Fibroblast of lung (primary cell): ENCODE data around the gene WDR59. TPM values are rescaled to one million over a fixed set of nuclear protein-coding genes. Genes with fewer than 3 reads are reported as not detected.
"Not testable (repeated sequence)": the region's sequence is repeated elsewhere in the genome, so short reads cannot be mapped to it uniquely, and the experiment has no call there.

Experiments
- DNase-seq, 2 donors: peaks; one replicate each; pipeline versions ENCODE4 v3.0.0 to v3.0.0-alpha.2; 2010; ENCODE audit warnings: low read depth in 2 of 2
- H2AFZ ChIP-seq: 2 replicates; pipeline ENCODE4 v1.5.1; 2012; ENCODE audit warnings: low read length, control low read depth, inconsistent platforms
- H3K27ac ChIP-seq: 2 replicates; pipeline ENCODE4 v1.5.1; 2011; ENCODE audit warnings: low read length, control low read depth; ENCODE audit not compliant: insufficient read depth
- H3K27me3 ChIP-seq: 2 replicates; pipeline ENCODE4 v1.5.1; 2011; ENCODE audit warnings: mild to moderate bottlenecking, low read length; ENCODE audit not compliant: control insufficient read depth, insufficient read depth
- H3K36me3 ChIP-seq: 2 replicates; pipeline ENCODE4 v1.5.1; 2011; ENCODE audit warnings: low read length; ENCODE audit not compliant: control insufficient read depth, insufficient read depth
- H3K4me1 ChIP-seq: 2 replicates; pipeline ENCODE4 v1.5.1; 2011; ENCODE audit warnings: low read length; ENCODE audit not compliant: control insufficient read depth, insufficient read depth; ENCODE audit errors: extremely low read depth
- H3K4me2 ChIP-seq: 2 replicates; pipeline ENCODE4 v1.5.1; 2011; ENCODE audit warnings: low read length, control low read depth; ENCODE audit not compliant: insufficient read depth; ENCODE audit errors: extremely low read depth
- H3K4me3 ChIP-seq, 4 experiments: fragments of 200-600 bp in 1 of 4; sonication (generic) in 1 of 4; replicated peaks in 1 of 4; 2 replicates each; pipeline ENCODE4 v1.5.1; 2011 to 2016; ENCODE audit warnings: low read length in 4 of 4, low read depth in 3 of 4, mild to moderate bottlenecking in 3 of 4, control low read depth in 2 of 4, inconsistent platforms in 1 of 4, mixed read lengths in 1 of 4; ENCODE audit not compliant: insufficient read depth in 1 of 4; ENCODE audit errors: control extremely low read depth in 1 of 4
- H3K79me2 ChIP-seq: 2 replicates; pipeline ENCODE4 v1.5.1; 2012; ENCODE audit warnings: mild to moderate bottlenecking, low read length, inconsistent platforms; ENCODE audit not compliant: control insufficient read depth, insufficient read depth
- H3K9ac ChIP-seq: 2 replicates; pipeline ENCODE4 v1.5.1; 2011; ENCODE audit warnings: mild to moderate bottlenecking, low read length, control low read depth; ENCODE audit not compliant: insufficient read depth
- H3K9me3 ChIP-seq: 2 replicates; pipeline ENCODE4 v1.5.1; 2012; ENCODE audit warnings: low read depth, low read length; ENCODE audit not compliant: control insufficient read depth, insufficient read depth
- H4K20me1 ChIP-seq: 2 replicates; pipeline ENCODE4 v1.5.1; 2011; ENCODE audit warnings: low read length; ENCODE audit not compliant: control insufficient read depth, insufficient read depth; ENCODE audit errors: extremely low read depth
- EZH2 ChIP-seq: IDR thresholded peaks from 2 replicates; pipeline ENCODE4 v1.5.1; 2012; ENCODE audit warnings: low read length, control low read depth, mild to moderate bottlenecking; ENCODE audit errors: missing control alignments
- polyA plus RNA-seq, 2 donors: library from polyadenylated mRNA; depleted of rRNA in 1 of 2; stranded (reverse) in 1 of 2; unstranded in 1 of 2; fragments of >200 nt; gene quantifications; 2 replicates each; pipeline ENCODE4 v1.2.1, GENCODE V29; 2011 to 2012; ENCODE audit warnings: missing spikeins in 1 of 2
- total RNA-seq: library from RNA; depleted of rRNA; stranded (reverse); fragments of >200 nt; gene quantifications from 2 replicates; pipeline ENCODE4 v1.2.1, GENCODE V29; 2014
- TF ChIP-seq, protein P1 (sequence below), 2 donors: IDR thresholded peaks in 1 of 2; conservative IDR thresholded peaks in 1 of 2; 1 replicate in 1 of 2; 2 replicates in 1 of 2; pipeline ENCODE4 v1.5.1; 2011 to 2012; ENCODE audit warnings: low read length in 2 of 2, control low read depth in 1 of 2, inconsistent platforms in 1 of 2, low read depth in 1 of 2, mild to moderate bottlenecking in 1 of 2

The WDR59 gene
- total and polyA plus RNA-seq, 2 donors (not counting 1 experiment from before 2014, with no cell fraction given), result 16.0 to 30.2 TPM

DNA sequence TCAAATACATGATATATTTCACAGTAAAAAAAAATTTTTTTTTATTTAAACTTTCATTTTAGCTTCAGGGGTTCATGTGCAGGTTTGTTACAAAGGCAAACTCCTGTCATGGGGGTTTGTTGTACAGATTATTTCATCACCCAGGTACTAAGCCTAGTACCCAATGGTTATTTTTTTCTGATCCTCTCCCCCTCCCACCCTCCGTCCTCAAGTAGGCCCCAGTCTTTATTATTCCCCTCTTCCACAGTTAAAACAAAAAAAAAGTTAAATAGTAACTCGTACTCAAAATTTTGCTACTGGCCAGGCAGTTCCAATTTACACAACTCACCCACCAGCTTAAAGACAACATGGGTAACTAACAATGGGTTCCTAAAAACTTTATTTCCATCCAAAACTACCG is 63.9 kb downstream of the WDR59 start:
- Histone ChIP-seq H3K36me3 (no peaks in the 10 kb centered on the region), H3K4me1 (no peaks in the 10 kb centered on the region), H3K4me3 (no peak overlapping the region), H4K20me1 (no peaks in the 10 kb centered on the region), H3K79me2 (no peaks in the 10 kb centered on the region), H3K4me2 (no peak overlapping the region), H3K9me3 (no peaks in the 10 kb centered on the region), H3K27me3 (no peaks in the 10 kb centered on the region), H3K27ac (no peak overlapping the region), H2AFZ (no peak overlapping the region), H3K9ac (no peak overlapping the region)
- no peak for DNase-seq
- no peak for TF ChIP-seq EZH2

DNA sequence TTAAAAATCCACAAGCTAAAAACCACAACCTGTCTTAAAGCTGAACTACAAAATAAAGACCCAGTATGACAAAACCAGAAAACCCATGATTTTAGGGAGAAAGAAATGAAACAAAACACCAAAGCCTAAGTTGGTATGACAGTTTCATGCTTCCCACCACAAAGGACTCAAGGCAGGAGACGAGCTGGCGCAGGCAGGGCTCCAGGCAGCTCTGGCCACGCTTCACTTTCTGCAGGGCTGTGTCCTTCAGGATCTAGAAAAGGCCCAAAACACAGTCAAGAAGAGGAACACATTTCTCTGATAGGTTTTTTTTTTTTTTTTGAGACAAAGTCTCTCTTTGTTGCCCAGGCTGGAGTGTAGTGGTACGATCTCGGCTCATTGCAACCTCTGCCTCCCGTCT is 75.3 kb downstream of the WDR59 start:
- no peak overlapping the region for H2AFZ ChIP-seq
- H3K36me3 ChIP-seq, result peaks cover 5% of the 10 kb centered on the region
- H3K9ac ChIP-seq, result no peak overlapping the region
- H3K27me3 ChIP-seq, result no peaks in the 10 kb centered on the region
- no peaks in the 10 kb centered on the region for H3K4me1 ChIP-seq
- DNase-seq, result no peak
- H3K9me3 ChIP-seq, result no peaks in the 10 kb centered on the region
- no peak overlapping the region for H3K4me3 ChIP-seq
- H3K4me2 ChIP-seq, result no peak overlapping the region
- H4K20me1 ChIP-seq, result no peaks in the 10 kb centered on the region
- no peak overlapping the region for H3K27ac ChIP-seq
- H3K79me2 ChIP-seq, result no peaks in the 10 kb centered on the region
- TF ChIP-seq, protein P1, sequence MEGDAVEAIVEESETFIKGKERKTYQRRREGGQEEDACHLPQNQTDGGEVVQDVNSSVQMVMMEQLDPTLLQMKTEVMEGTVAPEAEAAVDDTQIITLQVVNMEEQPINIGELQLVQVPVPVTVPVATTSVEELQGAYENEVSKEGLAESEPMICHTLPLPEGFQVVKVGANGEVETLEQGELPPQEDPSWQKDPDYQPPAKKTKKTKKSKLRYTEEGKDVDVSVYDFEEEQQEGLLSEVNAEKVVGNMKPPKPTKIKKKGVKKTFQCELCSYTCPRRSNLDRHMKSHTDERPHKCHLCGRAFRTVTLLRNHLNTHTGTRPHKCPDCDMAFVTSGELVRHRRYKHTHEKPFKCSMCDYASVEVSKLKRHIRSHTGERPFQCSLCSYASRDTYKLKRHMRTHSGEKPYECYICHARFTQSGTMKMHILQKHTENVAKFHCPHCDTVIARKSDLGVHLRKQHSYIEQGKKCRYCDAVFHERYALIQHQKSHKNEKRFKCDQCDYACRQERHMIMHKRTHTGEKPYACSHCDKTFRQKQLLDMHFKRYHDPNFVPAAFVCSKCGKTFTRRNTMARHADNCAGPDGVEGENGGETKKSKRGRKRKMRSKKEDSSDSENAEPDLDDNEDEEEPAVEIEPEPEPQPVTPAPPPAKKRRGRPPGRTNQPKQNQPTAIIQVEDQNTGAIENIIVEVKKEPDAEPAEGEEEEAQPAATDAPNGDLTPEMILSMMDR (conservative IDR thresholded peaks at IDR 0.05 in 1 of 2, IDR thresholded peaks at IDR 0.05 in 1 of 2; ENCODE audit: low read depth in 1 of 2, low read length in 2 of 2), result no peak
- no peak for TF ChIP-seq EZH2

DNA sequence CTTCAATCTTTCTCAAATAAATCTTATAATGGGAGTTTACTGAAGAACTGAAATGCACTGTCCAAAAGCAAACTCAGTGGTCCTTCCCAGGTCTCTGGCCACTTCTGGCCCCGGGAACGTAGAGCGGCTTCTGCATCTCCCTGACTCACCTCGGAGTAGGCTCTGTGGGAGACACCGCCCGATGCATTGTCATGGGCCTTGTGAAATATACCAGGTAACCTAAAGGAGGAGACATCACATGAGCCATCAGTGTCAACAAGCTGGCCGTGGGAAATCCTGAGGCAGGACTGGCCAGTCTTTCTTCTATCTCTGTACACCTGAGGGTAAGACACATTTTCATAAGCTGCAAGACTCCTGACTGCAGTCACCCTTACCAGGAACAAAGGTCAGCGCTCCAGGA is 76.2 kb downstream of the WDR59 start:
- not testable (repeated sequence) for H3K9me3 ChIP-seq, H2AFZ ChIP-seq, H3K36me3 ChIP-seq, DNase-seq, H3K27me3 ChIP-seq, H4K20me1 ChIP-seq, H3K9ac ChIP-seq, H3K4me1 ChIP-seq, H3K4me3 ChIP-seq, H3K4me2 ChIP-seq, H3K79me2 ChIP-seq, H3K27ac ChIP-seq

DNA sequence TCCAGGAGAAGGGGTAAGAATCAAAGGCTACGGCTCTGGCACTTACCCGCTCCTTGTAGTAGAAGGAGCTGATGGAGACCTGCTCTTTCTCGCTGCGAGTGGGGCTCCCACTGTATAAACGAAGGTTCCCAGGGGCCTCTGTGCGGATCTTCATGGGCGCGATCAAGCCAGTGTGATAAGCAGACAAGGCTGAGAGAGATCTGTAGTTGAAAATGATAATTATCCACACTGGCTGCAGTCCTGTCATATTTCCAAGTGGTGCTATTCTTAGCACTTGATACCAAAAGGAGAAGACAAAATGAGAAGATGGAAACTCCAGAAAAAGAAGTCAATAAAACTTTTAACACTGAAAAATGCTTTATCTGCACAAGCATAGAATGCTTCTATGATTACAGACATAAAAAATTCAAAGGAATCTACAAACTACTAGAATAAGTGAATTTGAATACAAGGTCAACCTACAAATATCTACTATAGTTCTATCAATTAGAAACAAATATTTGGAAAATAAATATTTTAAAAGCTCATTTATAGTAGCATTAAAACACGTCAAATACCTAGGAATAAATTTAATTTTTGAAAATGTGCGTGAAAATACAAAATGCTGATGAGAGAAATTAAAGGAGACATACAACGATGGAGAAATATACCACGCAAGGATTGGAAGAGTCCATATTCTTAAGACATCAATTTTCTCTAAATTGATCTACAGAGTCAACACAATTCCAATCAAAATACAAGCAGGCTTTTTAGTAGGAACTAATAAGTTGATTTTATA is 80.8 kb downstream of the WDR59 start:
- no peaks in the 10 kb centered on the region for H3K27me3 ChIP-seq

More for the DNA sequence above, 80.8 kb downstream of the WDR59 start:
- no peak for TF ChIP-seq EZH2
- TF ChIP-seq, protein P1 (conservative IDR thresholded peaks at IDR 0.05 in 1 of 2, IDR thresholded peaks at IDR 0.05 in 1 of 2; ENCODE audit: low read depth in 1 of 2, low read length in 2 of 2), result no peak
- Histone ChIP-seq H3K79me2 (no peaks in the 10 kb centered on the region), H3K4me2 (no peak overlapping the region), H3K9ac (no peak overlapping the region), H3K4me1 (no peaks in the 10 kb centered on the region), H3K27ac (no peak overlapping the region), H2AFZ (no peak overlapping the region), H3K4me3 (no peak overlapping the region), H4K20me1 (no peaks in the 10 kb centered on the region), H3K36me3 (no peaks in the 10 kb centered on the region), H3K9me3 (no peaks in the 10 kb centered on the region)
- DNase-seq, result no peak
